K562 (cell line): ENCODE measurements around the gene CCDC116. TPM values are rescaled to one million over a fixed set of nuclear protein-coding genes. Genes with fewer than 3 reads are reported as not detected.
A peak's percentile ranks its signal among the peaks of the same experiment; 100 is the strongest.

Source experiments
- ATF6 ChIP-seq: sonication (generic); formaldehyde crosslinking; IDR thresholded peaks from 2 replicates; pipeline ENCODE4 v1.4.0; 2020; ENCODE audit warnings: mild to moderate bottlenecking, missing genetic modification reagents
- BMI1 ChIP-seq: fragments of 150-350 bp; IDR thresholded peaks from 2 replicates; pipeline ENCODE4 v1.6.1; 2014; ENCODE audit warnings: low read length
- CTCFL ChIP-seq: IDR thresholded peaks from 2 replicates; pipeline ENCODE4 v1.6.1; 2011; ENCODE audit warnings: borderline replicate concordance, low read depth, mild to moderate bottlenecking, moderate library complexity, low read length; ENCODE audit not compliant: insufficient read depth, poor library complexity, severe bottlenecking
- ETV6 ChIP-seq, 3 experiments: fragments of 150-350 bp in 1 of 3; sonication (generic) in 1 of 3; formaldehyde crosslinking in 1 of 3; IDR thresholded peaks; 2 replicates each; pipeline versions ENCODE4 v1.6.1 to v1.8.0; 2014 to 2022; ENCODE audit warnings: borderline replicate concordance in 2 of 3, low read depth in 2 of 3, antibody characterized with exemption in 1 of 3, low read length in 1 of 3, mild to moderate bottlenecking in 1 of 3, missing genetic modification reagents in 1 of 3
- HIVEP1 ChIP-seq: fragments of 250-450 bp; sonication (Bioruptor Pico); IDR thresholded peaks from 2 replicates; pipeline ENCODE4 v1.4.0; 2020; ENCODE audit warnings: mild to moderate bottlenecking
- MTF1 ChIP-seq: fragments of 250-450 bp; sonication (Bioruptor Pico); IDR thresholded peaks from 2 replicates; pipeline ENCODE4 v1.9.0; 2021; ENCODE audit warnings: moderate library complexity, mild to moderate bottlenecking, inconsistent platforms, borderline replicate concordance
- RBM17 ChIP-seq: fragments of 200-400 bp; formaldehyde crosslinking; IDR thresholded peaks from 2 replicates; pipeline ENCODE4 v1.6.1; 2017; ENCODE audit warnings: low read depth, mild to moderate bottlenecking, low read length, borderline replicate concordance
- RBM25 ChIP-seq: fragments of 200-400 bp; formaldehyde crosslinking; IDR thresholded peaks from 2 replicates; pipeline ENCODE4 v1.6.1; 2018; ENCODE audit warnings: low read length, low read depth, moderate library complexity; ENCODE audit not compliant: severe bottlenecking
- SFPQ ChIP-seq: fragments of 200-400 bp; formaldehyde crosslinking; IDR thresholded peaks from 2 replicates; pipeline ENCODE4 v1.6.1; 2017; ENCODE audit warnings: mild to moderate bottlenecking, low read depth, low read length, moderate library complexity
- SLC30A9 ChIP-seq: fragments of 250-450 bp; sonication (Bioruptor Pico); IDR thresholded peaks from 2 replicates; pipeline ENCODE4 v1.8.0; 2022; ENCODE audit warnings: mild to moderate bottlenecking, moderate library complexity
- SMAD2 ChIP-seq: fragments of 150-350 bp; IDR thresholded peaks from 2 replicates; pipeline ENCODE4 v1.6.1; 2014; ENCODE audit warnings: low read depth, mild to moderate bottlenecking, low read length
- SMARCE1 ChIP-seq: fragments of 450-650 bp; IDR thresholded peaks from 2 replicates; pipeline ENCODE4 v1.7.1; 2016; ENCODE audit warnings: mild to moderate bottlenecking
- SNIP1 ChIP-seq: fragments of 450-650 bp; IDR thresholded peaks from 2 replicates; pipeline ENCODE4 v1.7.1; 2017; ENCODE audit warnings: low read depth, mild to moderate bottlenecking
- ZNF408 ChIP-seq: fragments of 250-450 bp; sonication (Bioruptor Pico); IDR thresholded peaks from 2 replicates; pipeline ENCODE4 v1.4.0; 2020; ENCODE audit warnings: low read depth, mild to moderate bottlenecking, moderate library complexity
- ZNF592 ChIP-seq: fragments of 450-650 bp; IDR thresholded peaks from 2 replicates; pipeline ENCODE4 v1.6.1; 2017; ENCODE audit warnings: antibody characterized with exemption, mild to moderate bottlenecking
- polyA plus RNA-seq, 8 experiments: library from polyadenylated mRNA; depleted of rRNA in 4 of 8; stranded (reverse) in 5 of 8; unstranded in 3 of 8; fragments of >200 nt; fragmentation: Nextera tagmentation in 2 of 8; fragmentation: Illumina TruSeq in 1 of 8; extraction: Ambion mirVana in 2 of 8; extraction: Trizol in 1 of 8; gene quantifications; 2 replicates each; pipeline versions ENCODE4 v1.2.1 to v1.2.3, GENCODE V29; 2011 to 2014; ENCODE audit warnings: inconsistent platforms in 1 of 8, missing spikeins in 1 of 8
- total RNA-seq, 7 experiments: library from RNA; depleted of rRNA in 6 of 7; stranded (reverse); fragments of >200 nt in 6 of 7; fragmentation: Illumina TruSeq in 2 of 7; extraction: Trizol in 2 of 7; gene quantifications; 2 replicates each; pipeline versions ENCODE4 v1.2.1 to v1.2.3, GENCODE V29; 2011 to 2021; ENCODE audit warnings: low replicate concordance in 1 of 7

The CCDC116 gene
- total and polyA plus RNA-seq, 9 of the 15 experiments (the other 6 are each of a cell fraction or from before 2014, with no cell fraction given): 1.6 to 11.3 (median 4.7) TPM

- TF ChIP-seq ETV6 (IDR thresholded peaks at IDR 0.05; ENCODE audit: borderline replicate concordance in 1 of 2, low read depth in 2 of 2, low read length in 1 of 2): peak in 1 of 2 experiments; percentile 69; a peak in 2 of 4 replicates
- TF ChIP-seq ETV6 (CRISPR knock-in tag; IDR thresholded peaks at IDR 0.05; ENCODE audit: borderline replicate concordance): no peak
- TF ChIP-seq SFPQ: no peak
- no peak for TF ChIP-seq HIVEP1 (CRISPR knock-in tag)
- no peak for TF ChIP-seq CTCFL
- TF ChIP-seq SNIP1: no peak
- TF ChIP-seq RBM17: no peak
- no peak for TF ChIP-seq MTF1
- no peak for TF ChIP-seq BMI1
- no peak for TF ChIP-seq ATF6 (CRISPR knock-in tag)
- no peak for TF ChIP-seq SLC30A9
- no peak for TF ChIP-seq RBM25
- no peak for TF ChIP-seq ZNF592
- TF ChIP-seq SMARCE1: no peak
- no peak for TF ChIP-seq ZNF408 (CRISPR knock-in tag)
- 0 out of 2 replicates have a peak, but pooled peaks have one; percentile 50 for TF ChIP-seq SMAD2
Observed at GRCh38 chr22:21642584-21643448, 10.3 kb downstream of the CCDC116 start (continued).
